DMS79 (cell line): ENCODE measurements around the gene DTL.

Experiments used
- DNase-seq: peaks from one replicate; lab custom pipeline; 2025; lab: John Stamatoyannopoulos, UW

DTL gene

DNA sequence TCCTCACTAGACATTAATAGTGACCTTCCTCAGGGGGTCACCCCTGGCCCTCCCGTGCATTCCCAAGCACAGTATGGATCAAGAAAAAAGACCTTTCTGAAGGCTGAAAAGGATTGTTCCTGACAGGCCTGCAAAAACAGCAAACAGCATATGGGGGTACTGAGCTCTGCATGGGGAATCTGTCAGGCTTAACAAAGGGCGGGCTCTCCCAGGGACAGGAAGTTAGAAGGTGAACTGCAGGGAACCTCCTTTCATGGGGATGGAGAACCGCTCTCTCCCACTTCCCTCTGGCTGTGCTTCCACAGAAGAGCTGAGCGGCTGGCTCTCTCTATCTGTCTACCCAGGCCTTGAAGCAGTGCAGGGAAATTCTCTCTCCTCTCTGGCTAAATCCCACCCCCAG, 91.7 kb downstream of the DTL start:
- no peak for DNase-seq

- DNase-seq, result no peak
Measured at GRCh38 chr1:212129781-212130180, 94.2 kb downstream of the DTL start.

DNA sequence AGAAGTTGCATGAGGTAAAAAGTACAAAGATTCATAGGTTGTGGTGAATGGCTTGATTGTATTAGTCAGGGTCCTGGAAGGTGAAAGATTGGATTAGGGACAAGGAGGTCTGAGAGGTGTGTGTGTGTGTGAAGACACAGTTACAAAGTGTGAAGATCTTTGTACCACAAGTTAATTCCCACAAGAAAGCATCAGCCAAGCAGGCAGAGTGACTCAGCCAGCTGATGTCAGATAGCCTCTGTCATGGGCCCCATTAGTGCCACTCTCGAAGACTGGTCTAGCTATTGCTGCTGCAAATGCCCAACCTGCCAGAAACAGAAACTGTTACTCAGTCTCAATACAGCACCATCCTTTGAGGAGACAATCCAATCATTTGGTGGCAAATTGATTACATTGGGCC, 96.5 kb downstream of the DTL start:
- no peak for DNase-seq

- no peak for DNase-seq
Measured at GRCh38 chr1:212133319-212133718, 97.8 kb downstream of the DTL start.

GRCh38 chr1:212135166-212135565, 99.6 kb downstream of the DTL start:
- no peak for DNase-seq

DNA sequence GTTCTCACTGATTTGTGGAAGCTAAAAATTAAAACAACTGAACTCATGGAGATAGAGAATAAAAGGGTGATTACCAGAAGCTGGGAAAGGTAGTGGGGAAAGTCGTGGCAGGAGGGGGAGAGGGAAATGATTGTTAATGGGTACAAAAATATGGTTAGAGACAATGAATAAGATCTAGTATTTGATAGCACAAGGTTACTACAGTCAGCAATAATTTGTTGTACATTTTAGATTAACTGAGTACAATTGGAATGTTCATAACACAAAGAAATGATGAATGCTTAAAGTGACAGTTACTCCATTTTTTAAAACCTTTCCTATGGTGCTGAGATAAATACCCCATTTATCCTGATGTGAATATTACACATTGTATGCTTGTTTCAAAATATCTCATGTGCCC, 102.3 kb downstream of the DTL start:
- no peak for DNase-seq

DNA sequence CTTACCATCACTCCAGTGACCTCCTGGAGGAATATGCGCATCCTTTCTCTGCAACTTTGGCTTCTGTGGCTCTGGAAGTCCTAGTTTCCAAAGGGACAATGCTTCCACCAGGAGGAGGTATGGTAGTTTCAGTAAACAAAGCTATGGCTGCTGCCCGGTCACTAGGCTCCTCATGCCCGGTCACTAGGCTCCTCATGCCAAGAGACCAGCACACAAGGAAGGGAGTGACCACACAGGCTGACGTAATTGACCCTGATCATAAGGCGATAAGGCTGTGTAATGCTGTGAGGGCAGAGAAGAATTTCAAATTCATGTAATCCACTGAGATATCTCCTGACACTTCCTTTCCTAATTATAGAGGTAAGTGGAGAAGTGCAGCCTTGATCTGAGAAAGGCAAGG, 102.9 kb downstream of the DTL start:
- DNase-seq, result no peak

DNA sequence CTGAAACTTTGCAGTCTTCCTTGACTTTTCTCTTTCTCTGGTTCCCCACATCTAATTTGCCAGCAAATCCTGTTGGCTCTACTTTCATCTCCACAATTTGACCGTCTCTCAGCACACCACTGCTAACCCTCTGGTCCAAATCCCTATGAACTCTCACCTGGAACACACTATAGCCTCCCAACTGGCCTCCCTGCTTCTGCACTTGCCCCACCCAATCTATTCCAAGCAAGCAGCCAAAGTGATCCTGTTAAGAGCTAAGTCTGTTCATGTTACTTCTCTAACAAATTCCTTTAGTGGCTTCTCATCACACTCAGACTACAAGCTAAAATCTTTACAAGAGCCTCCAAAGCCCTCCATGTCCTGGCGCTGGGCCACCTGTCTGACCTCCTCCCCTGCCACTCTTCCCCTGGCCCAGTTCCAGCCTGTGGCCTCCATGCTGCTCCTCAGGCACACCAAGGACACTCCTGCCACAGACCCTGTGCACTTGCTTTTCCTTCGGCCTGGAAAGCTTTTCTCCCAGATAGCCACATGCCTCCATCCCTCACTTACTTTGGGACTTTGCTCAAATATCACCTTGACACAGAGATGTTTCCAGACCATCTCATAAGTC, 104.1 kb downstream of the DTL start:
- peak; percentile 78 for DNase-seq

GRCh38 chr1:212141404-212141803, 105.9 kb downstream of the DTL start:
- no peak for DNase-seq

- DNase-seq, result no peak
Measured at GRCh38 chr1:212142883-212143530, 107.5 kb downstream of the DTL start.

GRCh38 chr1:212147581-212148033, 112.1 kb downstream of the DTL start:
- DNase-seq, result peak; percentile 98

- DNase-seq, result no peak
Measured at GRCh38 chr1:212149566-212149965, 114.0 kb downstream of the DTL start.

GRCh38 chr1:212152308-212152693, 116.8 kb downstream of the DTL start:
- no peak for DNase-seq

- DNase-seq, result no peak
Measured at GRCh38 chr1:212152869-212153268, 117.3 kb downstream of the DTL start.

DNA sequence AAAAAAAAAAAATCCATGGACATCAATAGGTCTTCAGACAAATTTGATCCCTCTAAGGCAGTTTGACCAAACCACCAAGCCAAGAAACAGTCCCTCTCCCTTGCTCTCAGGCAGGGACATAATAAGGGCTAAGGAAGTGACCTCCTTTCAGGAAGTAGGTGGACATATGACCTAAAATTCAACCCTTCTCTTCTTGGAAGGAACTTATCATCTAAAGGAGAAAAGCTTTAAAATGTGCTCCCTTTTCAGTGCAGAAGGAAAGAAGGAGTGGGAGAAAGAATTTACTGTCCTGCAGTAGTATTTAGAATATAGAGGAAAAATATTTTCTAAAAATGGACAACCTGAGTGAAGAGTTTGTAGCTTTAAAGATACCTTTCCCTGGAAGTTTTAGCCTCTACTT, 118.1 kb downstream of the DTL start:
- no peak for DNase-seq
